Heart right ventricle (tissue), 16 donors: ENCODE results near the gene SFRP5. TPM values are rescaled to one million over a fixed set of nuclear protein-coding genes. Genes with fewer than 3 reads are reported as not detected.

Experiments
- ATAC-seq, 8 donors: fragments of 200-7000 bp; cut with Tn5 transposase; one replicate each; pipeline ENCODE4 v1.9.1; 2020; ENCODE audit warnings: mild to moderate bottlenecking in 8 of 8, moderate library complexity in 8 of 8, moderate number of reproducible peaks in 1 of 8
- DNase-seq, 2 donors: peaks; one replicate each; pipeline ENCODE4 v3.0.0-alpha.2; 2020
- H3K27ac ChIP-seq, 10 donors: fragments of 200-600 bp; sonication (generic) in 2 of 10; one replicate each; pipeline versions ENCODE4 v1.5.0 to v1.8.0; 2020 to 2022; ENCODE audit warnings: mild to moderate bottlenecking in 3 of 10
- H3K27me3 ChIP-seq, 7 donors: fragments of 200-600 bp; one replicate each; pipeline ENCODE4 v1.8.0; 2021 to 2022; ENCODE audit warnings: mild to moderate bottlenecking in 2 of 7
- H3K36me3 ChIP-seq, 9 donors: fragments of 200-600 bp; sonication (generic) in 1 of 9; one replicate each; pipeline versions ENCODE4 v1.5.0 to v1.8.0; 2020 to 2022; ENCODE audit warnings: mild to moderate bottlenecking in 2 of 9
- H3K4me1 ChIP-seq, 9 donors: fragments of 200-600 bp; sonication (generic) in 1 of 9; one replicate each; pipeline versions ENCODE4 v1.5.0 to v1.8.0; 2020 to 2022; ENCODE audit warnings: mild to moderate bottlenecking in 4 of 9
- H3K4me3 ChIP-seq, 10 donors: fragments of 200-600 bp; sonication (generic) in 2 of 10; one replicate each; pipeline versions ENCODE4 v1.5.0 to v1.8.0; 2020 to 2022; ENCODE audit warnings: mild to moderate bottlenecking in 7 of 10, moderate library complexity in 2 of 10
- H3K9me3 ChIP-seq, 11 donors: fragments of 200-600 bp in 10 of 11; sonication (generic) in 2 of 11; one replicate each; pipeline versions ENCODE4 v1.5.0 to v1.8.0; 2013 to 2022; ENCODE audit warnings: mild to moderate bottlenecking in 2 of 11, control low read depth in 1 of 11, moderate library complexity in 1 of 11
- WGBS, 2 donors: extraction: QIAGEN DNeasy Blood & Tissue Kit; methylation state at CpG; one replicate each; pipeline ENCODE4 v1.1.7; 2013; ENCODE audit warnings: inconsistent platforms in 1 of 2; 5-methylcytosine and 5-hydroxymethylcytosine counted together
- intact Hi-C, 10 donors: fragments of 100-400 bp; cut with DNase I; formaldehyde crosslinking; loops; one replicate each; pipeline versions ENCODE4 v1.11.1 to v1.14.2; 2022
- polyA plus RNA-seq, 2 donors: library from polyadenylated mRNA; stranded (reverse); fragments of 200-250 nt; gene quantifications; one replicate each; pipeline ENCODE4 v1.2.3, GENCODE V29; 2013
- total RNA-seq, 10 donors: library from RNA; stranded (reverse); fragmentation: NEBNext Ultra II Directional in 3 of 10; extraction: Animal tissue kit (Norgen Biotek cat#: 25700) in 3 of 10; gene quantifications; one replicate each; pipeline versions ENCODE4 v1.2.1 to v1.2.4, GENCODE V29; 2021 to 2023
- TF ChIP-seq, protein P1 (sequence below), 9 donors: fragments of 200-600 bp; sonication (generic) in 2 of 9; IDR thresholded peaks; one replicate each; pipeline versions ENCODE4 v1.5.0 to v1.8.0; 2021 to 2022; ENCODE audit warnings: antibody characterized with exemption in 9 of 9, mild to moderate bottlenecking in 5 of 9, moderate library complexity in 1 of 9
- donor health status: Arrhythmogenic right ventricular cardiomyopathy.
- donor health status: ischemic (EF 13 %, LVEDD 7.1; RV severe dilation, severe dysfunction).
- donor health status: healthy with polysubstance abuse.
- donor health status: DM: no; HTN: yes; CAD: no.
- donor health status: DM: no; HTN: no; CAD: no.
- donor health status: ischemic (EF 25% LVEDD 6.9; RV normal size, moderate dysfunction).
- donor health status: ischemic (EF 25% LVEDD 5.7; RV mildly dilated, moderate dysfunction).
- donor health status: healthy.
- donor health status: DM: yes; HTN: yes; CAD: no.
- donor health status: Ischemic cardiomyopathy.
- donor health status: ischemic (EF 35%, LVEDD 5.7; RV mildly dilated, moderate dysfunction).
- donor health status: nonischemic (EF 11% LVEDD 7.7; RV severe dilation, severe dysfunction).
- donor health status: DM: yes; HTN: yes; CAD: no.
- donor health status: PGD.
- donor health status: ischemic (EF 29% LVEDD 5.4; RV normal size, mild dysfunction).
- donor health status: nonischemic (EF 23%, LVEDD 6.1; RV moderate dilation, normal function).

SFRP5 gene
- total and polyA plus RNA-seq, 12 donors: 0.19 to 4.3 (median 1.0) TPM; not detected in 2

DNA sequence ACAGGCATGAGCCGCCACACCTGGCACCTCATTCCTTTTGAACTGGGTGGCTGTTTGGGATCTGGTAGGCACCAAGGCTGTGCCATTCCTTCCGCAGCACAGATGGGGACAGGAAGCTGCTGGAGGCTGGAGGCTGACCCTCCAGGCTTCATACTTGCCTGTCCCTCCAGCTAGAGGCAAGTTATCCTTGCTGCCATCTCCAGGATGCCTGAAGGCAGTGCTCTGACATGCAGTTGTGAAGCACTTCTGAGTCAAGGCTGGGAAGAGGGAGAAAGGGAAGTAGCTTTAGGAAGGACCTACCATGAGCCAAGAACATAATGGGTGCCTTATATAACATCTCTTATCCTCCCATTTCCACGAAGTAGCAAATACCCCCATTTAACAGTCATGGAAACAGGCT, 48.8 kb downstream of the SFRP5 start:
- DNase-seq (no peak), ATAC-seq (no peak)
- H3K4me1 ChIP-seq: peaks cover 8 to 22% (median 16%) of the 10 kb centered on the region in 9 donors
- no peak overlapping the region for H3K4me3 ChIP-seq
- TF ChIP-seq, protein P1, sequence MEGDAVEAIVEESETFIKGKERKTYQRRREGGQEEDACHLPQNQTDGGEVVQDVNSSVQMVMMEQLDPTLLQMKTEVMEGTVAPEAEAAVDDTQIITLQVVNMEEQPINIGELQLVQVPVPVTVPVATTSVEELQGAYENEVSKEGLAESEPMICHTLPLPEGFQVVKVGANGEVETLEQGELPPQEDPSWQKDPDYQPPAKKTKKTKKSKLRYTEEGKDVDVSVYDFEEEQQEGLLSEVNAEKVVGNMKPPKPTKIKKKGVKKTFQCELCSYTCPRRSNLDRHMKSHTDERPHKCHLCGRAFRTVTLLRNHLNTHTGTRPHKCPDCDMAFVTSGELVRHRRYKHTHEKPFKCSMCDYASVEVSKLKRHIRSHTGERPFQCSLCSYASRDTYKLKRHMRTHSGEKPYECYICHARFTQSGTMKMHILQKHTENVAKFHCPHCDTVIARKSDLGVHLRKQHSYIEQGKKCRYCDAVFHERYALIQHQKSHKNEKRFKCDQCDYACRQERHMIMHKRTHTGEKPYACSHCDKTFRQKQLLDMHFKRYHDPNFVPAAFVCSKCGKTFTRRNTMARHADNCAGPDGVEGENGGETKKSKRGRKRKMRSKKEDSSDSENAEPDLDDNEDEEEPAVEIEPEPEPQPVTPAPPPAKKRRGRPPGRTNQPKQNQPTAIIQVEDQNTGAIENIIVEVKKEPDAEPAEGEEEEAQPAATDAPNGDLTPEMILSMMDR (IDR thresholded peaks at IDR 0.05): no peak
- intact Hi-C loops: no loop called here
- peaks cover 0 to 3% (median 0%) of the 10 kb centered on the region in 9 donors for H3K36me3 ChIP-seq
- 86 to 89% methylated on average over 3 of the region's 3 CpGs for WGBS, 2 donors
- no peaks in the 10 kb centered on the region for H3K27me3 ChIP-seq
- H3K9me3 ChIP-seq: no peaks in the 10 kb centered on the region
- no peak overlapping the region for H3K27ac ChIP-seq

DNA sequence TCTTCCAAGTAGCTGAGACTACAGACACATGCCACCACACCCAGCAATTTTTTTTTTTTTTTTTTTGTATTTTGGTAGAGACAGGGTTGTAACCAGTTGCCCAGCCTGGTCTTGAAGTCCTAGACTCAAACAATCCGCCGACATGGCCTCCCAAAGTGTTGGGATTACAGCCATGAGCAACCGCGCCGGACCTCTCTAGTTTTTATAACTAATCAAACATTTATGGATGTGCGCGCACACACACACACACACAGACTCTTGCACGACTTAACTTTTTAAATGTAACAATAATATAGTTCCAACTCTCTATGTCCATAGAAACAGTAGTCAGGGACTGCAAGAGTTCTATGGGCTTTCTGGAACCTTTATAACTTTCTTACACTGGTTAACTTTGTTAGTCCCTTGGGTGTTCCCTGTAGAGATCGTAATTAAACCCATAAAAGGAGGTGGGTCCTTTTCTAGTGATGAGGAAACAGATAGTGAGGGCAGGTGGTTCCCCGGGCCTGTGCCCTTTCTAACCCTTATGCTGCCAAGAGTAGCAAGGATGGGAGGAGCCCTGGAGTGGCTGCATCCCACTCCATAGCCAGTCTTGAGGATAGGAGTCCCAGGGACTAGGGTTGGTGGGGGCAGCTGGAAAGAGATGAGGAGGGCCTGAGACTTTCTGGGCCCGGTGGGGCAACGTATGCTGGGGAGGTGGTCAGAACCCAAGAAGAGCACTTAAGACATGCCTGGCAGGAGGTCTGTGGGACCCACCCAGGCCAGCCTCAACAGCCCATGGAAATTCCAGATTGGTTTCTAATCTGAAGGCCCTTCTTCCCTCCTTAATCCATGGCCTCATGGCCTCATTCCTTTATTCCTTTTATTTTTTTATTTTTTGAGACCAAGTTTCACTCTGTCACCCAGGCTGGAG, 49.7 kb downstream of the SFRP5 start:
- intact Hi-C loops: no loop called here
- 84 to 93% methylated on average over 12 of the region's 12 CpGs for WGBS, 2 donors
- H3K9me3 ChIP-seq: no peaks in the 10 kb centered on the region

DNA sequence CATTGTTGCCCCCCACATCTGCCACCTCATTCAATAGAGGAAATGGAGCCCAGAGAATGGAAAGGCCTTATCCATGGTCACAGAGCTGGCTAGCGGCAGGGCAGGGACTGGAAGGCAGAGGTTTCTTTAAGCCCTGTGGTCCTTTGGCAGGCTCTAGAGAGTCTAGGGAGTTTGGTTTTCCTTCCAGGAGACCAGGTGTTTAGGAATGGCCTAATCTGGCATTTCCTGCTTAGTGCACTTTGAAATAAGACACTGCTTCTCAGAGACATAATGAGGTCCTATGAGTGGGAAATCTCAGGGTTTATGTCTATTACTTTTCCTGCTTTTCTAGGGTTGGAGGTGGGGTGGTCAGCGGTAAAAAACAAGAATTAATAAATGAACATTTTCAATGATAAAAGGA, 52.2 kb downstream of the SFRP5 start:
- DNase-seq (no peak), ATAC-seq (no peak)
- peak overlapping the region in 3 of 10 donors; percentile 2 to 51 (median 17) for H3K27ac ChIP-seq
- intact Hi-C loops: no loop called here
- no peaks in the 10 kb centered on the region for H3K9me3 ChIP-seq
- H3K4me1 ChIP-seq: peaks cover 8 to 52% (median 29%) of the 10 kb centered on the region in 9 donors
- H3K4me3 ChIP-seq: no peak overlapping the region
- TF ChIP-seq, protein P1 (IDR thresholded peaks at IDR 0.05): no peak
- H3K36me3 ChIP-seq: peaks cover 0 to 18% (median 0%) of the 10 kb centered on the region in 9 donors
- 92 to 95% methylated on average over 2 of the region's 2 CpGs for WGBS, 2 donors
- H3K27me3 ChIP-seq: no peaks in the 10 kb centered on the region

More for the DNA sequence above, 49.7 kb downstream of the SFRP5 start:
- ATAC-seq: no peak
- H3K4me3 ChIP-seq: no peak overlapping the region
- no peak for DNase-seq
- TF ChIP-seq, protein P1 (IDR thresholded peaks at IDR 0.05): no peak
- H3K27ac ChIP-seq: no peak overlapping the region
- H3K36me3 ChIP-seq: peaks cover 0 to 11% (median 0%) of the 10 kb centered on the region in 9 donors
- H3K27me3 ChIP-seq: no peaks in the 10 kb centered on the region
- H3K4me1 ChIP-seq: peaks cover 8 to 30% (median 17%) of the 10 kb centered on the region in 9 donors

DNA sequence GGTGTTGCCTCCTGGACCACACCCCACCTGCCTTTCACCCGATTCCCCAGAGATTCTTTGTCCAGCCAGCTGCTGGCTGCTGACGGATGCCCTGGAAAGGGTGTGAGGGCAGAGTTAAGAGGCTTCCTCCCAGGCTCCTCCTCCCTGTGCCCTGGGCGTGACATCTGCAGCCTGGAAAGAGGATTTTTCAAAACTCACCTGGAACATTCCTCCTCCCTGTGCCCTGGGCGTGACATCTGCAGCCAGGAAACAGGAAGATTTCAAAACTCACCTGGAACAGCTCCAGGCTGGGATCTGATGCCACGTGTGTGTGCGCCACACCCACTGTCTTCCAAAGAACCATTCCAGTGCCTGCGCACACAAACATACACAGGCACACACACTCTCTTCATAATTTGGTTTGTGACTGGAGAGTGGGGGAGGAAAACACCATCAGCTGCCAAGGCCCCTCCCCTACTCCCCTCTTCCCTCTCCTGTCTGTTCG, 53.1 kb downstream of the SFRP5 start:
- WGBS, 2 donors: 47 to 54% methylated on average over 8 of the region's 8 CpGs
- Histone ChIP-seq H3K4me1 (peaks cover 8 to 53% (median 35%) of the 10 kb centered on the region in 9 donors), H3K4me3 (no peak overlapping the region), H3K9me3 (no peaks in the 10 kb centered on the region), H3K36me3 (peaks cover 0 to 18% (median 0%) of the 10 kb centered on the region in 9 donors), H3K27me3 (no peaks in the 10 kb centered on the region), H3K27ac (peak overlapping the region in 4 of 10 donors; percentile 17 to 51 (median 33))
- intact Hi-C loops: no loop called here
- ATAC-seq: no peak
- no peak for DNase-seq
- TF ChIP-seq, protein P1 (IDR thresholded peaks at IDR 0.05): no peak
